Mucosa of gallbladder (tissue), 1 donor: ENCODE measurements around the gene AP5Z1. TPM values are rescaled to one million over a fixed set of nuclear protein-coding genes. Genes with fewer than 3 reads are reported as not detected.

Experiments
- DNase-seq: peaks from one replicate; pipeline ENCODE4 v3.0.0-alpha.2; 2020; ENCODE audit warnings: low spot score
- total RNA-seq: library from RNA; stranded (reverse); gene quantifications from one replicate; pipeline ENCODE4 v1.2.1, GENCODE V29; 2021
- donor health status: DM: no; HTN: no; CAD: no.

The AP5Z1 gene
- total RNA-seq, 1 donor from 2014 or later = 45.0 TPM

DNA sequence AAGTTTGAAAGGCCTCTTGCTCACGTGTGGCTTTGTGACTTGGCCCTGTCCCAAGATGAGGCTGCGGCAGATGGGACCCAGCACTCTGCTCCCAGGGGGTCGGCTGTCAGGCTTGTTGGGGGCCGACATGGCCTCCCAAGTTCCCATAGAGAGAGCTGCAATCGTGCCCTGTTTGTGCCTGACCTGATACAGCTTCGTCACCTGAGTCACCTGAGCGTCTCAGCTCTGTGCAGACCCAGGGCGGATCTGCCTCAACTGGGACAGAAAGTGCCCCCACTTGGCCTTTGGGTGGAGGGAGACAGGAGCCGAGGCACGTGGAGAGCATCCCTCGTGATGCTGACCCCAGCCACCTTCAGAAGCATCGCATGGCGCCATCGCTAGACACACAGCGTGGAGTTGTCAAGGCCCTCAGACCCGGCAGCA is 64.7 kb downstream of the AP5Z1 start:
- no peak for DNase-seq

Other genes with a start within 250 kb of the AP5Z1 start
- 27.0 TPM for gene FOXK1, start 93.3 kb upstream of the AP5Z1 start, total RNA-seq
- 0.14 TPM for gene PAPOLB, start 86.4 kb downstream of the AP5Z1 start, total RNA-seq
- 2.4 TPM for gene RADIL, start 108.1 kb downstream of the AP5Z1 start, total RNA-seq
- not detected for gene MMD2, start 183.6 kb downstream of the AP5Z1 start, total RNA-seq